ENCODE results near the gene PSTPIP1. TPM values are rescaled to one million over a fixed set of nuclear protein-coding genes. Genes with fewer than 3 reads are reported as not detected.

Gene PSTPIP1
- total and polyA plus RNA-seq, 2 of the 8 experiments (the other 6 are each of a cell fraction or from before 2014, with no cell fraction given) = 1.6 to 1.8 TPM

DNA sequence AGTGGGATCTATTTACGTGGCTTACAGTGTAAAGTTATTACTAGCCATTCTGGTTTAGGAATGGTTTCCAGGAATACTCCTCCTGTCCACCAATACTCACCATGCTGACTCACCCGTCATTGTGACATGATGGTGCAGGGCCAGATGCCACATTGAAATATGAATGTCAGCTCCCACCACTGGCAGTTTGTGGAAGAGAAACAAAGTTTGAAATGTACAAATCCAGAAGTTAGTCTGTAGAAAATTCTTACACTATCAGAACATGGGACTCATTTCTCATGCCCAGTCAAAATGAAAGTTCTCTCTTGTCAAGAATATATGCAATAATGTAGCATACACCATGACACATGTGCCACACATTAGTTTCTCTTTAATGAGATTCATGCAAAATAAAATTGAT is 90.4 kb downstream of the PSTPIP1 start:
- Histone ChIP-seq H4K20me1 (replicated peaks in 1 of 2; ENCODE audit: control insufficient read depth in 1 of 2, insufficient read depth in 2 of 2, low read length in 2 of 2) (no peaks in the 10 kb centered on the region), H4K5ac (ENCODE audit: insufficient read length, low read depth, low read length) (no peak overlapping the region), H3K4me3 (ENCODE audit: extremely low read depth in 1 of 4, insufficient read depth in 2 of 4, low read depth in 3 of 4, low read length in 4 of 4) (no peak overlapping the region), H3K79me1 (ENCODE audit: low read depth, low read length) (no peaks in the 10 kb centered on the region), H2BK20ac (ENCODE audit: low read length) (no peak overlapping the region), H4K8ac (ENCODE audit: extremely low read depth, insufficient read depth, low read length) (no peak overlapping the region), H3K9me3 (ENCODE audit: insufficient read depth in 2 of 2, low read depth in 1 of 2, low read length in 1 of 2) (no peaks in the 10 kb centered on the region), H3K9ac (replicated peaks in 1 of 4; ENCODE audit: extremely low read depth in 1 of 4, low read depth in 3 of 4, low read length in 3 of 4) (no peak overlapping the region), H3K36me3 (ENCODE audit: control insufficient read depth in 2 of 4, insufficient read depth in 4 of 4, low read length in 3 of 4) (no peaks in the 10 kb centered on the region), H4K91ac (replicated peaks; ENCODE audit: insufficient read length, low read length) (no peak overlapping the region), H2AK5ac (ENCODE audit: low read depth, low read length) (no peak overlapping the region), H3K4me1 (replicated peaks in 1 of 4; ENCODE audit: control insufficient read depth in 3 of 4, insufficient read depth in 4 of 4, low read length in 3 of 4) (peaks cover 0 to 5% (median under 1%) of the 10 kb centered on the region in 4 experiments; a peak in 4 of 7 replicates), H3K79me2 (ENCODE audit: control insufficient read depth in 1 of 2, insufficient read depth in 2 of 2, low read length in 2 of 2) (no peaks in the 10 kb centered on the region), H2BK12ac (ENCODE audit: low read depth, low read length) (no peak overlapping the region), H2AFZ (ENCODE audit: low read length) (no peak overlapping the region), H2BK120ac (replicated peaks; ENCODE audit: low read depth, low read length) (no peak overlapping the region), H3K23me2 (ENCODE audit: low read depth, low read length) (no peaks in the 10 kb centered on the region), H2BK15ac (ENCODE audit: low read length) (no peak overlapping the region), H2BK5ac (ENCODE audit: low read depth, low read length) (no peak overlapping the region), H3K4ac (replicated peaks; ENCODE audit: insufficient read length, low read depth, low read length) (no peak overlapping the region), H3K56ac (replicated peaks; ENCODE audit: insufficient read length, low read depth, low read length) (no peak overlapping the region), H3K4me2 (ENCODE audit: insufficient read depth in 1 of 2, low read depth in 2 of 2, low read length in 2 of 2) (no peak overlapping the region), H3K27me3 (replicated peaks in 1 of 4; ENCODE audit: control insufficient read depth in 3 of 4, extremely low read depth in 1 of 4, insufficient read depth in 3 of 4, low read length in 3 of 4) (peaks cover 0 to 4% (median 1%) of the 10 kb centered on the region in 4 experiments; a peak in 2 of 7 replicates), H3K14ac (ENCODE audit: insufficient read length) (no peak overlapping the region), H3K18ac (ENCODE audit: extremely low read depth, low read length) (no peak overlapping the region), H3K23ac (ENCODE audit: insufficient read length) (no peak overlapping the region), H3K27ac (ENCODE audit: low read depth, low read length) (no peak overlapping the region)
- ChIA-PET CTCF (ENCODE audit: partially characterized antibody) (interaction anchor here (0.7 to 1.3 kb wide), 2 partner anchors 11 to 16 kb away, joined by 3 read pairs; no protein-coding TSS in a partner anchor), POLR2A (ENCODE audit: partially characterized antibody) (no interaction called here)
- TF ChIP-seq FOSL1 (IDR thresholded peaks at IDR 0.05; ENCODE audit: insufficient read depth, low read depth, low read length) (no peak), GTF2F1 (IDR thresholded peaks at IDR 0.05; ENCODE audit: borderline replicate concordance, low read depth, low read length) (no peak), CBX5 (IDR thresholded peaks at IDR 0.05; ENCODE audit: low read depth, low read length) (no peak), CTCF (IDR thresholded peaks at IDR 0.05; ENCODE audit: control extremely low read depth in 1 of 3, insufficient read depth in 1 of 3, low read depth in 1 of 3, low read length in 3 of 3) (no peak), SIRT6 (IDR thresholded peaks at IDR 0.05; ENCODE audit: low read length) (no peak)
- FAIRE-seq (no peak), DNase-seq (ENCODE audit: low read depth in 1 of 2, low spot score in 2 of 2) (no peak)
- WGBS, 2 experiments (ENCODE audit: extremely low coverage in 1 of 2, insufficient coverage in 1 of 2, insufficient read length in 1 of 2, insufficient replicate concordance in 2 of 2, low coverage in 1 of 2, low lambda C conversion rate in 2 of 2, missing lambda C conversion rate in 1 of 2) = 50% methylated on average over 2 of the region's 2 CpGs; no CpG with 5 or more reads in 1 of the 2 experiments
